Vagina (tissue), 2 donors: ENCODE results near the gene NFKBIZ.

ENCODE experiments used
- POLR2A ChIP-seq, 2 donors: fragments of 450-650 bp; IDR thresholded peaks; one replicate each; pipeline ENCODE4 v1.6.1; 2017; ENCODE audit warnings: antibody characterized with exemption in 2 of 2, mild to moderate bottlenecking in 2 of 2, moderate library complexity in 2 of 2
- TF ChIP-seq, protein P1 (sequence below), 3 experiments: fragments of 450-650 bp in 2 of 3; fragments of 200-600 bp in 1 of 3; sonication (generic) in 1 of 3; IDR thresholded peaks; one replicate each; pipeline ENCODE4 v1.5.1; 2017 to 2019; ENCODE audit warnings: antibody characterized with exemption in 3 of 3, mild to moderate bottlenecking in 2 of 3, moderate library complexity in 2 of 3

GRCh38 chr3:101842935-101843330 lies 6.4 kb upstream of the NFKBIZ start:
- TF ChIP-seq, protein P1, sequence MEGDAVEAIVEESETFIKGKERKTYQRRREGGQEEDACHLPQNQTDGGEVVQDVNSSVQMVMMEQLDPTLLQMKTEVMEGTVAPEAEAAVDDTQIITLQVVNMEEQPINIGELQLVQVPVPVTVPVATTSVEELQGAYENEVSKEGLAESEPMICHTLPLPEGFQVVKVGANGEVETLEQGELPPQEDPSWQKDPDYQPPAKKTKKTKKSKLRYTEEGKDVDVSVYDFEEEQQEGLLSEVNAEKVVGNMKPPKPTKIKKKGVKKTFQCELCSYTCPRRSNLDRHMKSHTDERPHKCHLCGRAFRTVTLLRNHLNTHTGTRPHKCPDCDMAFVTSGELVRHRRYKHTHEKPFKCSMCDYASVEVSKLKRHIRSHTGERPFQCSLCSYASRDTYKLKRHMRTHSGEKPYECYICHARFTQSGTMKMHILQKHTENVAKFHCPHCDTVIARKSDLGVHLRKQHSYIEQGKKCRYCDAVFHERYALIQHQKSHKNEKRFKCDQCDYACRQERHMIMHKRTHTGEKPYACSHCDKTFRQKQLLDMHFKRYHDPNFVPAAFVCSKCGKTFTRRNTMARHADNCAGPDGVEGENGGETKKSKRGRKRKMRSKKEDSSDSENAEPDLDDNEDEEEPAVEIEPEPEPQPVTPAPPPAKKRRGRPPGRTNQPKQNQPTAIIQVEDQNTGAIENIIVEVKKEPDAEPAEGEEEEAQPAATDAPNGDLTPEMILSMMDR (IDR thresholded peaks at IDR 0.05), result no peak
- TF ChIP-seq POLR2A (IDR thresholded peaks at IDR 0.05), result no peak
